Body of pancreas (tissue), 4 donors: ENCODE measurements around the gene DMXL1. TPM values are rescaled to one million over a fixed set of nuclear protein-coding genes. Genes with fewer than 3 reads are reported as not detected.

ENCODE experiments used
- ATAC-seq: fragments of 150-250 bp; one replicate; pipeline ENCODE4 v1.9.1; 2016
- DNase-seq, 4 donors: peaks; one replicate each; pipeline ENCODE4 v3.0.0-alpha.2; 2019
- H3K27ac ChIP-seq, 4 donors: fragments of 200-600 bp; sonication (generic); 1 replicate in 3 of 4; 2 replicates in 1 of 4; pipeline versions ENCODE4 v1.5.1 to v1.6.1; 2016 to 2019; ENCODE audit warnings: mild to moderate bottlenecking in 1 of 4, mixed read lengths in 1 of 4, moderate library complexity in 1 of 4
- H3K27me3 ChIP-seq, 2 donors: fragments of 200-600 bp; sonication (generic); one replicate each; pipeline ENCODE4 v1.6.0; 2016; ENCODE audit warnings: mild to moderate bottlenecking in 1 of 2
- H3K36me3 ChIP-seq, 2 donors: fragments of 200-600 bp; sonication (generic); replicated peaks in 1 of 2; 2 replicates each; pipeline ENCODE4 v1.5.1; 2016; ENCODE audit warnings: low read depth in 2 of 2; ENCODE audit not compliant: insufficient read depth in 1 of 2
- H3K4me1 ChIP-seq: fragments of 200-600 bp; sonication (generic); one replicate; pipeline ENCODE4 v1.6.0; 2016
- H3K4me3 ChIP-seq, 2 donors: fragments of 200-600 bp; sonication (generic); 1 replicate in 1 of 2; 2 replicates in 1 of 2; pipeline ENCODE4 v1.5.1; 2016 to 2019
- H3K9me3 ChIP-seq, 3 donors: fragments of 200-600 bp; sonication (generic); 1 replicate in 2 of 3; 2 replicates in 1 of 3; pipeline ENCODE4 v1.5.1; 2016
- POLR2A ChIP-seq, 3 donors: fragments of 450-650 bp; IDR thresholded peaks; one replicate each; pipeline ENCODE4 v1.6.1; 2016; ENCODE audit warnings: antibody characterized with exemption in 3 of 3, mild to moderate bottlenecking in 2 of 3
- WGBS, 2 donors: methylation state at CpG; one replicate each; pipeline ENCODE4 v1.1.5; 2017; 5-methylcytosine and 5-hydroxymethylcytosine counted together
- intact Hi-C: fragments of 100-400 bp; cut with DNase I; formaldehyde crosslinking; loops from one replicate; pipeline ENCODE4 v1.15.1; 2023
- total RNA-seq, 2 donors: library from RNA; depleted of rRNA; stranded (reverse); fragments of >200 nt; gene quantifications; one replicate each; pipeline ENCODE4 v1.1.0, GENCODE V29; 2016
- TF ChIP-seq, protein P1 (sequence below), 7 experiments: fragments of 450-650 bp in 4 of 7; fragments of 200-600 bp in 3 of 7; sonication (generic) in 3 of 7; IDR thresholded peaks; one replicate each; pipeline ENCODE4 v1.5.1; 2016 to 2019; ENCODE audit warnings: antibody characterized with exemption in 7 of 7

Gene DMXL1
- total RNA-seq, 2 donors from 2014 or later: 40.0 to 64.9 TPM

DNA sequence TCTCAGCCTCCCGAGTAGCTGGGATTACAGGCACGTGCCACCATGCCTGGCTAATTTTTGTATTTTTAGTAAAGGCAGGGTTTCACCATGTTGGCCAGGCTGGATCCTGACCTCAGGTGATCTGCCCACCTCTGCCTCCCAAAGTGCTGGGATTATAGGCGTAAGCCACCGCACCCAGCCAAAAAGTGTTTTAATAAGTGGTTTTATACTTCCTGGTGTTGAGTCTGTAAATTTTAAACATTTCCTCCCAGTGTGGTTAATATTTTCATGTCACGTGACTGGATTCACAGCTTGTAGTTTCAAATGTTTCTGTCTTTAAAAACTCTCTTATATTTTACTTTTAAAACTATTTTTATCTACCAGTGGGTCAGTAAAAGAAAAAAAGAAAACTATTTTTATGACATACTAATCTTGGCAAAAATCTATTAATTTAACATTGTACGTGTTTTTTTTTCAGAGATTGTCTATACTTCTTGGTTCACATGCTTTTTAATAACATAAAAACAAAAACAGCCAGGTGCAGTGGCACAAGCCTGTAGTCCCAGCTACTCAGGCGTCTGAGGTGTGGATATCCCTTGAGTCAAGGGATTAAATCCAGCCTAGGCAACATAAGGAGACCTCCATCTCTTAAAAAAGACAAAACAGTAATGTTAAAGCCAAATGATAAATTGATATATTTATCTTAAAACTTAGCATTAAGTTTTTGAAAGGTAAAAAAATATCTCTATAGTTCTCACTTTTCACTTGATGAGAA lies 117.1 kb downstream of the DMXL1 start:
- WGBS, 2 donors: 86 to 91% methylated on average over 7 of the region's 7 CpGs
- H3K27me3 ChIP-seq: no peaks in the 10 kb centered on the region
- no peak overlapping the region for H3K27ac ChIP-seq
- no peak for ATAC-seq
- intact Hi-C loops: no loop called here
- no peaks in the 10 kb centered on the region for H3K4me1 ChIP-seq
- DNase-seq: no peak
- H3K9me3 ChIP-seq: no peaks in the 10 kb centered on the region
- no peak for TF ChIP-seq POLR2A (IDR thresholded peaks at IDR 0.05)
- TF ChIP-seq, protein P1, sequence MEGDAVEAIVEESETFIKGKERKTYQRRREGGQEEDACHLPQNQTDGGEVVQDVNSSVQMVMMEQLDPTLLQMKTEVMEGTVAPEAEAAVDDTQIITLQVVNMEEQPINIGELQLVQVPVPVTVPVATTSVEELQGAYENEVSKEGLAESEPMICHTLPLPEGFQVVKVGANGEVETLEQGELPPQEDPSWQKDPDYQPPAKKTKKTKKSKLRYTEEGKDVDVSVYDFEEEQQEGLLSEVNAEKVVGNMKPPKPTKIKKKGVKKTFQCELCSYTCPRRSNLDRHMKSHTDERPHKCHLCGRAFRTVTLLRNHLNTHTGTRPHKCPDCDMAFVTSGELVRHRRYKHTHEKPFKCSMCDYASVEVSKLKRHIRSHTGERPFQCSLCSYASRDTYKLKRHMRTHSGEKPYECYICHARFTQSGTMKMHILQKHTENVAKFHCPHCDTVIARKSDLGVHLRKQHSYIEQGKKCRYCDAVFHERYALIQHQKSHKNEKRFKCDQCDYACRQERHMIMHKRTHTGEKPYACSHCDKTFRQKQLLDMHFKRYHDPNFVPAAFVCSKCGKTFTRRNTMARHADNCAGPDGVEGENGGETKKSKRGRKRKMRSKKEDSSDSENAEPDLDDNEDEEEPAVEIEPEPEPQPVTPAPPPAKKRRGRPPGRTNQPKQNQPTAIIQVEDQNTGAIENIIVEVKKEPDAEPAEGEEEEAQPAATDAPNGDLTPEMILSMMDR (IDR thresholded peaks at IDR 0.05): no peak
- H3K36me3 ChIP-seq: no peaks in the 10 kb centered on the region
- H3K4me3 ChIP-seq: no peak overlapping the region

DNA sequence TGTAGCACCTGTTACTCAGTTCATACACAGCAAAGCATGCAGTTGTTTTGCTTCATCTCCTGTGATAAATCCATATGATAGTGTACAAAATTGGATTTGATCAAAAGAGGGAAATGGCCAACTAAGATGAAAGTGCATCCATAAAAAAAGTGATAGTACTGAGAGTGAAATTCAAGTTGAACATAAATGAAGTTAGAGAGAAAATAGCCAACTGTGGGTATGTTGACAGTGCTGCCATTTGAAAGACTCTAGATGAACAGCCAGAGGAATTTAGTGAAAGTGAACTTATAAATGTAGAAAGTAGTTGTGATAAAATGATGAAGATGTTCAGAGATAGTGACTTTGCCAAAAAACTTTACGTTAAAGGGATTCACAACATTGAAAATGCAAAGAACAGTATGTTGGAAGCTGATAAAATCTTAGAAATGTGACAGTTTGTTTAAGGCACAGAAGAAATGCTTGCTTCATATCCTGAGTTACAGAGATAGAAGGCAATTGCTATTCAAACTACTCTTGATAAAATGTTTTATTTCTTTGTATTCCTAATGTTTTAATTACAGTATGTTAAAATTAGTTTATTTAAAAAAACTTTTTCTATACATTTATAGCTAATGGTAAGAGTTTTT lies 119.7 kb downstream of the DMXL1 start:
- TF ChIP-seq, protein P1 (IDR thresholded peaks at IDR 0.05): no peak
- no peak for TF ChIP-seq POLR2A (IDR thresholded peaks at IDR 0.05)
- ATAC-seq (no peak), DNase-seq (no peak)
- H3K4me1 ChIP-seq: no peaks in the 10 kb centered on the region
- intact Hi-C loops: no loop called here
- no peaks in the 10 kb centered on the region for H3K27me3 ChIP-seq
- no peak overlapping the region for H3K4me3 ChIP-seq
- no peaks in the 10 kb centered on the region for H3K36me3 ChIP-seq
- H3K9me3 ChIP-seq: no peaks in the 10 kb centered on the region
- H3K27ac ChIP-seq: no peak overlapping the region
- 85 to 92% methylated on average over 1 of the region's 1 CpG for WGBS, 2 donors

GRCh38 chr5:119191944-119192343 lies 121.1 kb downstream of the DMXL1 start:
- H3K36me3 ChIP-seq: no peaks in the 10 kb centered on the region
- no peak overlapping the region for H3K27ac ChIP-seq
- no peaks in the 10 kb centered on the region for H3K4me1 ChIP-seq
- H3K27me3 ChIP-seq: no peaks in the 10 kb centered on the region
- 87 to 100% methylated on average over 1 of the region's 1 CpG for WGBS, 2 donors
- H3K4me3 ChIP-seq: no peak overlapping the region
- DNase-seq: no peak
- ATAC-seq: no peak
- TF ChIP-seq POLR2A (IDR thresholded peaks at IDR 0.05): no peak
- TF ChIP-seq, protein P1 (IDR thresholded peaks at IDR 0.05): no peak
- H3K9me3 ChIP-seq: no peaks in the 10 kb centered on the region
- intact Hi-C loops: no loop called here

GRCh38 chr5:119200795-119201194 lies 129.9 kb downstream of the DMXL1 start:
- H3K36me3 ChIP-seq: peaks cover 10 to 15% of the 10 kb centered on the region in 2 donors
- no peaks in the 10 kb centered on the region for H3K9me3 ChIP-seq
- TF ChIP-seq POLR2A (IDR thresholded peaks at IDR 0.05): no peak
- TF ChIP-seq, protein P1 (IDR thresholded peaks at IDR 0.05): no peak
- intact Hi-C loops: no loop called here
- no peak overlapping the region for H3K27ac ChIP-seq
- H3K4me1 ChIP-seq: no peaks in the 10 kb centered on the region
- H3K27me3 ChIP-seq: no peaks in the 10 kb centered on the region
- H3K4me3 ChIP-seq: no peak overlapping the region
- ATAC-seq (no peak), DNase-seq (no peak)
